Stimulated activated CD4-positive, alpha-beta T cell treated with anti-CD3 and anti-CD28 coated beads, Interleukin-4, amount 100 ng/mL, for 24 hours (primary cell): Measurements from ENCODE around the gene PRR5L.

Experiments
- DNase-seq: peaks from one replicate; pipeline ENCODE4 v3.0.0-alpha.2; 2020

The PRR5L gene

GRCh38 chr11:36361472-36361871, 65.4 kb downstream of the PRR5L start:
- DNase-seq, result no peak

GRCh38 chr11:36361901-36362391, 65.9 kb downstream of the PRR5L start:
- DNase-seq, result no peak

- no peak for DNase-seq
Measured at GRCh38 chr11:36362902-36363301, 66.8 kb downstream of the PRR5L start.

GRCh38 chr11:36363361-36364268, 67.5 kb downstream of the PRR5L start:
- DNase-seq, result no peak

- no peak for DNase-seq
Measured at GRCh38 chr11:36364551-36365325, 68.7 kb downstream of the PRR5L start.

GRCh38 chr11:36365907-36366306, 69.8 kb downstream of the PRR5L start:
- DNase-seq, result no peak

- DNase-seq, result no peak
Measured at GRCh38 chr11:36367806-36368680, 72.0 kb downstream of the PRR5L start.

GRCh38 chr11:36371181-36371580, 75.1 kb downstream of the PRR5L start:
- DNase-seq, result no peak

GRCh38 chr11:36371590-36371989, 75.5 kb downstream of the PRR5L start:
- DNase-seq, result no peak

- no peak for DNase-seq
Measured at GRCh38 chr11:36372101-36372771, 76.1 kb downstream of the PRR5L start.

GRCh38 chr11:36373016-36374010, 77.2 kb downstream of the PRR5L start:
- no peak for DNase-seq

GRCh38 chr11:36374726-36375125, 78.6 kb downstream of the PRR5L start:
- no peak for DNase-seq

GRCh38 chr11:36375353-36376008, 79.4 kb downstream of the PRR5L start:
- no peak for DNase-seq

- no peak for DNase-seq
Measured at GRCh38 chr11:36376009-36376887, 80.2 kb downstream of the PRR5L start.

- peak; percentile 51 for DNase-seq
Measured at GRCh38 chr11:36376888-36377758, 81.0 kb downstream of the PRR5L start.

- DNase-seq, result no peak
Measured at GRCh38 chr11:36377759-36378564, 81.9 kb downstream of the PRR5L start.

GRCh38 chr11:36379653-36380052, 83.6 kb downstream of the PRR5L start:
- no peak for DNase-seq
